BE2C (cell line): ENCODE measurements around the gene GSDMA.
"Not testable (repeated sequence)": the region's sequence is repeated elsewhere in the genome, so short reads cannot be mapped to it uniquely, and the experiment has no call there.

ENCODE experiments used
- DNase-seq: peaks from one replicate; pipeline ENCODE4 v3.0.0-alpha.2; 2020
- H3K27me3 ChIP-seq: fragments of 250-450 bp; sonication (Bioruptor Pico); 2 replicates; pipeline ENCODE4 v1.5.1; 2020; ENCODE audit warnings: mild to moderate bottlenecking
- H3K36me3 ChIP-seq: fragments of 250-450 bp; sonication (Bioruptor Pico); 2 replicates; pipeline ENCODE4 v1.5.1; 2020; ENCODE audit warnings: mild to moderate bottlenecking
- H3K4me1 ChIP-seq: fragments of 250-450 bp; sonication (Bioruptor Pico); 2 replicates; pipeline ENCODE4 v1.5.1; 2020
- H3K4me3 ChIP-seq: 2 replicates; pipeline ENCODE4 v1.5.1; 2011; ENCODE audit warnings: low read depth, low read length
- H3K9me3 ChIP-seq: fragments of 250-450 bp; sonication (Bioruptor Pico); 2 replicates; pipeline ENCODE4 v1.5.1; 2020
- TF ChIP-seq, protein P1 (sequence below): IDR thresholded peaks from 2 replicates; pipeline ENCODE4 v1.5.1; 2012; ENCODE audit warnings: mild to moderate bottlenecking, low read depth, low read length

The GSDMA gene

DNA sequence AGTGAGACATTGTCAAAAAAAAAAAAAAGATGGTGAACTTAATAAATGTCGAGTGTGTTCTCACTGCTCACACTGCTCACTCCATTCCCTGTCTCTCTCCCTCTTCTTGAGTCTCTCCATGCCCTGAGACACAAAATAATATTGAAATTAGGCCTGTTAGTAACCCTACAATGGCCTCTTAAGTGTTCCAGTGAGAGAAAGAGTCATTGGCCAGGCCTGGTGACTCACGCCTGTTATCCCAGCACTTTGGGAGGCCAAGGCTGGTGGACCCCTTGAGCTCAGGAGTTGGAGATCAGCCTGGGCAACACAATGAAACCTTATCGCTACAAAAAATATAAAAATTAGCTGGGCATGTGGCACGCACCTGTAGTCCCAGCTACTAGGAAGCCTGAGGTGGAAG lies 36.3 kb downstream of the GSDMA start:
- peaks cover 31% of the 10 kb centered on the region for H3K36me3 ChIP-seq
- DNase-seq: no peak
- H3K4me1 ChIP-seq: no peaks in the 10 kb centered on the region
- no peaks in the 10 kb centered on the region for H3K27me3 ChIP-seq
- no peak overlapping the region for H3K4me3 ChIP-seq
- H3K9me3 ChIP-seq: no peaks in the 10 kb centered on the region
- TF ChIP-seq, protein P1, sequence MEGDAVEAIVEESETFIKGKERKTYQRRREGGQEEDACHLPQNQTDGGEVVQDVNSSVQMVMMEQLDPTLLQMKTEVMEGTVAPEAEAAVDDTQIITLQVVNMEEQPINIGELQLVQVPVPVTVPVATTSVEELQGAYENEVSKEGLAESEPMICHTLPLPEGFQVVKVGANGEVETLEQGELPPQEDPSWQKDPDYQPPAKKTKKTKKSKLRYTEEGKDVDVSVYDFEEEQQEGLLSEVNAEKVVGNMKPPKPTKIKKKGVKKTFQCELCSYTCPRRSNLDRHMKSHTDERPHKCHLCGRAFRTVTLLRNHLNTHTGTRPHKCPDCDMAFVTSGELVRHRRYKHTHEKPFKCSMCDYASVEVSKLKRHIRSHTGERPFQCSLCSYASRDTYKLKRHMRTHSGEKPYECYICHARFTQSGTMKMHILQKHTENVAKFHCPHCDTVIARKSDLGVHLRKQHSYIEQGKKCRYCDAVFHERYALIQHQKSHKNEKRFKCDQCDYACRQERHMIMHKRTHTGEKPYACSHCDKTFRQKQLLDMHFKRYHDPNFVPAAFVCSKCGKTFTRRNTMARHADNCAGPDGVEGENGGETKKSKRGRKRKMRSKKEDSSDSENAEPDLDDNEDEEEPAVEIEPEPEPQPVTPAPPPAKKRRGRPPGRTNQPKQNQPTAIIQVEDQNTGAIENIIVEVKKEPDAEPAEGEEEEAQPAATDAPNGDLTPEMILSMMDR: no peak

- H3K36me3 ChIP-seq: peaks cover 20% of the 10 kb centered on the region
- H3K27me3 ChIP-seq: no peaks in the 10 kb centered on the region
- TF ChIP-seq, protein P1: no peak
- DNase-seq: no peak
- H3K4me3 ChIP-seq: no peak overlapping the region
- H3K4me1 ChIP-seq: no peaks in the 10 kb centered on the region
- H3K9me3 ChIP-seq: no peaks in the 10 kb centered on the region
Measured at GRCh38 chr17:40000161-40000560, 37.4 kb downstream of the GSDMA start.

- not testable (repeated sequence) for H3K9me3 ChIP-seq, H3K4me1 ChIP-seq, H3K4me3 ChIP-seq, H3K36me3 ChIP-seq, DNase-seq, H3K27me3 ChIP-seq
Measured at GRCh38 chr17:40001335-40001734, 38.5 kb downstream of the GSDMA start.

- TF ChIP-seq, protein P1: no peak
- no peaks in the 10 kb centered on the region for H3K4me1 ChIP-seq
Measured at GRCh38 chr17:40004072-40004471, 41.3 kb downstream of the GSDMA start.

DNA sequence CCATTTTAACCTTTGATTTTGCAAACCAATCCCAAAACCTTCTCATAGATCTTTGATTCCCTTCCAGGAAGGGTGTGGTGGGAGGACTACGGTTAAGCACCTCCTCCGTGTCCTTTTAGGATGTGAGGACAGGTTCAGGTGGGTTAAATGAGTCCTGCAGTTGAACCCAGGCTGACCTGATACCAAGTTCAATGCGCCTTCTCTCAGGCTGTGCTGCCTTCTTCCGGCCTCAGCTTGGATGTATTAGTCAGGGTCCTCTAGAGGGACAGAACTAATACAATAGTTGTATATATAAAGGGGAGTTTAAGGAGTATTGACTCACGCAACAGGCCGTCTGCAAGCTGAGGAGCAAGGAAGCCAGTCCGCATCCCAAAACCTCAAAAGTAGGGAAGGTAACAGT lies 41.9 kb downstream of the GSDMA start:
- Histone ChIP-seq H3K27me3 (no peaks in the 10 kb centered on the region), H3K4me3 (no peak overlapping the region), H3K4me1 (no peaks in the 10 kb centered on the region), H3K9me3 (no peaks in the 10 kb centered on the region), H3K36me3 (no peaks in the 10 kb centered on the region)
- DNase-seq: no peak
- TF ChIP-seq, protein P1: no peak

More at GRCh38 chr17:40004072-40004471, 41.3 kb downstream of the GSDMA start:
- Histone ChIP-seq H3K4me3 (no peak overlapping the region), H3K9me3 (no peaks in the 10 kb centered on the region), H3K27me3 (no peaks in the 10 kb centered on the region), H3K36me3 (no peaks in the 10 kb centered on the region)
- DNase-seq: no peak

- H3K9me3 ChIP-seq: no peaks in the 10 kb centered on the region
- H3K36me3 ChIP-seq: no peaks in the 10 kb centered on the region
- DNase-seq: no peak
- no peak overlapping the region for H3K4me3 ChIP-seq
- TF ChIP-seq, protein P1: no peak
- no peaks in the 10 kb centered on the region for H3K27me3 ChIP-seq
- H3K4me1 ChIP-seq: no peaks in the 10 kb centered on the region
Measured at GRCh38 chr17:40005520-40005919, 42.7 kb downstream of the GSDMA start.

- H3K9me3 ChIP-seq, H3K4me3 ChIP-seq, H3K36me3 ChIP-seq, DNase-seq, H3K27me3 ChIP-seq, H3K4me1 ChIP-seq: not testable (repeated sequence)
Measured at GRCh38 chr17:40010946-40011500, 48.2 kb downstream of the GSDMA start.

DNA sequence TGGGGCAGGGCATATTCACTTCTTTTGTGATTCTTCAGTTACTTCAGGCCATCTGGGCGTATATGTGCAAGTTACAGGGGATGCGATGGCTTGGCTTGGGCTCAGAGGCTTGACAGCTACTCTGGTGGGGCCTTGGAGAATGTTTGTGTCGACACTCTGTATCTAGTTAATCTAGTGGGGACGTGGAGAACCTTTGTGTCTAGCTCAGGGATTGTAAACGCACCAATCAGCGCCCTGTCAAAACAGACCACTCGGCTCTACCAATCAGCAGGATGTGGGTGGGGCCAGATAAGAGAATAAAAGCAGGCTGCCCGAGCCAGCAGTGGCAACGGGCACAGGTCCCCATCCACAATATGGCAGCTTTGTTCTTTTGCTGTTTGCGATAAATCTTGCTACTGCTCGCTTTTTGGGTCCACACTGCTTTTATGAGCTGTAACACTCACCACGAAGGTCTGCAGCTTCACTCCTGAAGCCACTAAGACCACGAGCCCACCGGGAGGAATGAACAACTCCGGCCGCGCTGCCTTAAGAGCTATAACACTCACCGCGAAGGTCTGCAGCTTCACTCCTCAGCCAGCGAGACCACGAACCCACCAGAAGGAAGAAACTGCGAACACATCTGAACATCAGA lies 49.3 kb downstream of the GSDMA start:
- not testable (repeated sequence) for DNase-seq, H3K9me3 ChIP-seq, H3K4me1 ChIP-seq, H3K27me3 ChIP-seq, H3K36me3 ChIP-seq, H3K4me3 ChIP-seq
